Vagina (tissue), 2 donors: Measurements from ENCODE around the gene FAM107B.

Experiments used
- CTCF ChIP-seq, 3 experiments: fragments of 450-650 bp in 2 of 3; fragments of 200-600 bp in 1 of 3; sonication (generic) in 1 of 3; IDR thresholded peaks; one replicate each; pipeline ENCODE4 v1.5.1; 2017 to 2019; ENCODE audit warnings: antibody characterized with exemption in 3 of 3, mild to moderate bottlenecking in 2 of 3, moderate library complexity in 2 of 3
- POLR2A ChIP-seq, 2 donors: fragments of 450-650 bp; IDR thresholded peaks; one replicate each; pipeline ENCODE4 v1.6.1; 2017; ENCODE audit warnings: antibody characterized with exemption in 2 of 2, mild to moderate bottlenecking in 2 of 2, moderate library complexity in 2 of 2
- POLR2AphosphoS5 ChIP-seq, 2 donors: sonication (generic); formaldehyde crosslinking; IDR thresholded peaks; one replicate each; pipeline ENCODE4 v1.9.0; 2017; ENCODE audit warnings: antibody characterized with exemption in 2 of 2, mild to moderate bottlenecking in 2 of 2, low read depth in 1 of 2; ENCODE audit not compliant: insufficient read depth in 1 of 2

GRCh38 chr10:14616465-14616864 is 158.2 kb downstream of the FAM107B start:
- TF ChIP-seq POLR2AphosphoS5 (IDR thresholded peaks at IDR 0.05; ENCODE audit: insufficient read depth in 1 of 2, low read depth in 1 of 2), result no peak
- TF ChIP-seq CTCF (IDR thresholded peaks at IDR 0.05), result no peak
- no peak for TF ChIP-seq POLR2A (IDR thresholded peaks at IDR 0.05)
